NCI-H1417 (cell line): Measurements from ENCODE around the gene PDYN.

Experiments
- DNase-seq, 3 experiments: peaks; one replicate each; lab custom pipeline; 2025; lab: John Stamatoyannopoulos, UW

PDYN gene

GRCh38 chr20:1951436-1952115, 42.3 kb downstream of the PDYN start:
- peak in 1 of 3 experiments; percentile 36 for DNase-seq

GRCh38 chr20:1950836-1951235, 43.0 kb downstream of the PDYN start:
- DNase-seq = peak in 2 of 3 experiments; percentile 23 to 28

- DNase-seq = peak in 1 of 3 experiments; percentile 18
Measured at GRCh38 chr20:1949347-1950100, 44.3 kb downstream of the PDYN start.

GRCh38 chr20:1947535-1947846, 46.4 kb downstream of the PDYN start:
- no peak for DNase-seq

- DNase-seq = peak in 1 of 3 experiments; percentile 42
Measured at GRCh38 chr20:1946762-1947534, 46.9 kb downstream of the PDYN start.

- no peak for DNase-seq
Measured at GRCh38 chr20:1946442-1946761, 47.5 kb downstream of the PDYN start.

GRCh38 chr20:1945660-1946059, 48.2 kb downstream of the PDYN start:
- no peak for DNase-seq

GRCh38 chr20:1945134-1945618, 48.7 kb downstream of the PDYN start:
- no peak for DNase-seq

GRCh38 chr20:1944345-1945091, 49.3 kb downstream of the PDYN start:
- DNase-seq = peak in 2 of 3 experiments; percentile 76 to 94

- peak in 1 of 3 experiments; percentile 36 for DNase-seq
Measured at GRCh38 chr20:1943275-1944002, 50.4 kb downstream of the PDYN start.

GRCh38 chr20:1942486-1943274, 51.2 kb downstream of the PDYN start:
- DNase-seq = no peak

- no peak for DNase-seq
Measured at GRCh38 chr20:1942061-1942460, 51.8 kb downstream of the PDYN start.

GRCh38 chr20:1941226-1941625, 52.6 kb downstream of the PDYN start:
- no peak for DNase-seq

- no peak for DNase-seq
Measured at GRCh38 chr20:1940581-1940980, 53.3 kb downstream of the PDYN start.

GRCh38 chr20:1939270-1939595, 54.6 kb downstream of the PDYN start:
- no peak for DNase-seq

- DNase-seq = no peak
Measured at GRCh38 chr20:1938464-1939269, 55.2 kb downstream of the PDYN start.

GRCh38 chr20:1937316-1937976, 56.4 kb downstream of the PDYN start:
- DNase-seq = no peak

GRCh38 chr20:1935696-1936366, 58.0 kb downstream of the PDYN start:
- no peak for DNase-seq
